K562 (cell line): ENCODE results near the gene UBR4. TPM values are rescaled to one million over a fixed set of nuclear protein-coding genes. Genes with fewer than 3 reads are reported as not detected.

Source experiments
- ATAC-seq: fragments of 200-7000 bp; cut with Tn5 transposase; 3 replicates; pipeline ENCODE4 v1.9.1; 2020; ENCODE audit warnings: moderate library complexity
- BruUV-seq: library from RNA; stranded (reverse); fragments of 400-500 nt; replicated peaks from 2 replicates; lab custom pipeline; 2021; lab: Mats Ljungman, UMichigan
- CTCF ChIA-PET: fragments of 300-600 bp; formaldehyde crosslinking; extraction: SDS; loops from one replicate; lab custom pipeline; 2021; ENCODE audit warnings: low intra/inter-chr PET ratio; lab: Yijun Ruan, JAX
- POLR2A ChIA-PET: fragments of 300-600, 350-650 bp; sonication (Branson Sonifier 250); formaldehyde crosslinking; extraction: SDS; loops from one replicate; lab custom pipeline; 2021; ENCODE audit warnings: antibody characterized with exemption, inconsistent platforms; lab: Yijun Ruan, JAX
- DNase-seq, 4 experiments: peaks; one replicate each; pipeline versions ENCODE4 v3.0.0 to v3.0.0-alpha.2; 2011 to 2018; ENCODE audit warnings: low spot score in 3 of 4, mixed read lengths in 3 of 4; ENCODE audit errors: extremely low read depth in 1 of 4
- FAIRE-seq: peaks from 2 replicates; lab custom pipeline; 2011; peaks lifted over from hg19 to GRCh38; lab: Jason Lieb, UNC
- H2AFZ ChIP-seq: 2 replicates; pipeline ENCODE4 v1.6.0; 2011; ENCODE audit warnings: low read depth, low read length, control low read depth, inconsistent platforms
- H3K27ac ChIP-seq: fragments of 200-600 bp; 3 replicates; pipeline ENCODE4 v1.8.0; 2011; ENCODE audit warnings: low read depth, mild to moderate bottlenecking, control low read depth, inconsistent platforms, low read length, moderate library complexity, mixed read lengths; ENCODE audit errors: extremely low read depth
- H3K27me3 ChIP-seq, 2 experiments: fragments of 300-600 bp in 1 of 2; 2 replicates in 1 of 2; 3 replicates in 1 of 2; pipeline versions ENCODE4 v1.6.0 to v1.8.0; 2011; ENCODE audit warnings: inconsistent platforms in 2 of 2, low read length in 2 of 2, mild to moderate bottlenecking in 1 of 2, mixed read lengths in 1 of 2, moderate library complexity in 1 of 2; ENCODE audit not compliant: control insufficient read depth in 2 of 2, insufficient read depth in 2 of 2
- H3K36me3 ChIP-seq: fragments of 300-600 bp; 3 replicates; pipeline ENCODE4 v1.8.0; 2011; ENCODE audit warnings: mild to moderate bottlenecking, low read length, inconsistent platforms; ENCODE audit not compliant: control insufficient read depth, insufficient read depth
- H3K4me1 ChIP-seq, 2 experiments: fragments of 200-600 bp in 1 of 2; replicated peaks in 1 of 2; 2 replicates in 1 of 2; 3 replicates in 1 of 2; pipeline versions ENCODE4 v1.5.1 to v1.8.0; 2011; ENCODE audit warnings: inconsistent platforms in 2 of 2, low read length in 2 of 2, mild to moderate bottlenecking in 1 of 2, mixed read lengths in 1 of 2, moderate library complexity in 1 of 2; ENCODE audit not compliant: control insufficient read depth in 2 of 2, insufficient read depth in 2 of 2
- H3K4me2 ChIP-seq: 2 replicates; pipeline ENCODE4 v1.6.1; 2011; ENCODE audit warnings: low read length, control low read depth, inconsistent platforms, mixed read lengths; ENCODE audit not compliant: insufficient read depth
- H3K4me3 ChIP-seq: fragments of 200-600 bp; sonication (generic), shearing (Covaris generic); 2 replicates; pipeline ENCODE4 v1.5.1; 2016; ENCODE audit warnings: control low read depth, inconsistent platforms
- H3K79me2 ChIP-seq: fragments of 200-600 bp; 3 replicates; pipeline ENCODE4 v1.8.0; 2011; ENCODE audit warnings: low read length, inconsistent platforms; ENCODE audit not compliant: control insufficient read depth, insufficient read depth
- H3K9ac ChIP-seq, 2 experiments: 2 replicates each; pipeline versions ENCODE4 v1.6.0 to v1.6.1; 2011; ENCODE audit warnings: low read depth in 2 of 2, low read length in 2 of 2, control low read depth in 1 of 2, inconsistent platforms in 1 of 2, mild to moderate bottlenecking in 1 of 2, mixed read lengths in 1 of 2; ENCODE audit not compliant: insufficient read depth in 1 of 2
- H3K9me1 ChIP-seq: one replicate; pipeline ENCODE4 v1.6.0; 2011; ENCODE audit warnings: inconsistent platforms, mild to moderate bottlenecking, low read length, moderate library complexity; ENCODE audit not compliant: control insufficient read depth, insufficient read depth
- H3K9me3 ChIP-seq: replicated peaks from 2 replicates; pipeline ENCODE4 v1.5.1; 2011; ENCODE audit warnings: low read depth, low read length, inconsistent platforms; ENCODE audit not compliant: control insufficient read depth, insufficient read depth
- H4K20me1 ChIP-seq: replicated peaks from 2 replicates; pipeline ENCODE4 v1.6.1; 2011; ENCODE audit warnings: low read length, inconsistent platforms, mixed read lengths; ENCODE audit not compliant: control insufficient read depth, insufficient read depth
- ATF3 ChIP-seq, 2 experiments: fragments of 450-650 bp in 1 of 2; sonication (generic) in 1 of 2; formaldehyde crosslinking in 1 of 2; IDR thresholded peaks in 1 of 2; conservative IDR thresholded peaks in 1 of 2; 2 replicates each; pipeline versions ENCODE4 v1.6.1 to v1.8.1; 2016 to 2023; ENCODE audit warnings: mild to moderate bottlenecking in 2 of 2, moderate library complexity in 2 of 2, inconsistent platforms in 1 of 2, missing genetic modification reagents in 1 of 2
- GTF2F1 ChIP-seq: IDR thresholded peaks from 2 replicates; pipeline ENCODE4 v1.6.1; 2011; ENCODE audit warnings: low read depth, low read length, improper control_type of control experiment
- HDAC6 ChIP-seq: IDR thresholded peaks from 2 replicates; pipeline ENCODE4 v1.6.1; 2012; ENCODE audit warnings: low read depth, mild to moderate bottlenecking, control low read depth, inconsistent platforms, low read length, moderate library complexity
- POLR2G ChIP-seq: fragments of 200-400 bp; formaldehyde crosslinking; IDR thresholded peaks from 2 replicates; pipeline ENCODE4 v1.6.1; 2017; ENCODE audit warnings: low read depth, mild to moderate bottlenecking, antibody characterized with exemption, low read length, moderate library complexity
- RBM22 ChIP-seq: fragments of 200-400 bp; formaldehyde crosslinking; IDR thresholded peaks from 2 replicates; pipeline ENCODE4 v1.6.1; 2018; ENCODE audit warnings: low read length, low read depth; ENCODE audit not compliant: poor library complexity, severe bottlenecking
- SMARCE1 ChIP-seq: fragments of 450-650 bp; IDR thresholded peaks from 2 replicates; pipeline ENCODE4 v1.7.1; 2016; ENCODE audit warnings: mild to moderate bottlenecking
- ZNF696 ChIP-seq: fragments of 250-450 bp; sonication (Bioruptor Pico); conservative IDR thresholded peaks from 2 replicates; pipeline ENCODE4 v1.4.0; 2020; ENCODE audit warnings: mild to moderate bottlenecking, moderate library complexity
- WGBS: fragments of 100-300 bp; shearing (Covaris generic); methylation state at CpG from one replicate; pipeline ENCODE4 v1.1.6; 2016; ENCODE audit warnings: low coverage, mixed read lengths; ENCODE audit not compliant: insufficient coverage; ENCODE audit errors: missing lambda C conversion rate; 5-methylcytosine and 5-hydroxymethylcytosine counted together
- in situ Hi-C: fragments of 300-500 bp; cut with MboI; formaldehyde crosslinking; loops from 4 replicates; pipeline ENCODE4 v1.15.0; 2018; ENCODE audit warnings: inconsistent platforms, mixed read lengths
- intact Hi-C: fragments of 100-400 bp; cut with micrococcal nuclease; formaldehyde crosslinking; loops from 2 replicates; pipeline ENCODE4 v1.14.2; 2022
- polyA plus RNA-seq, 8 experiments: library from polyadenylated mRNA; depleted of rRNA in 4 of 8; stranded (reverse) in 5 of 8; unstranded in 3 of 8; fragments of >200 nt; fragmentation: Nextera tagmentation in 2 of 8; fragmentation: Illumina TruSeq in 1 of 8; extraction: Ambion mirVana in 2 of 8; extraction: Trizol in 1 of 8; gene quantifications; 2 replicates each; pipeline versions ENCODE4 v1.2.1 to v1.2.3, GENCODE V29; 2011 to 2014; ENCODE audit warnings: inconsistent platforms in 1 of 8, missing spikeins in 1 of 8
- total RNA-seq, 7 experiments: library from RNA; depleted of rRNA in 6 of 7; stranded (reverse); fragments of >200 nt in 6 of 7; fragmentation: Illumina TruSeq in 2 of 7; extraction: Trizol in 2 of 7; gene quantifications; 2 replicates each; pipeline versions ENCODE4 v1.2.1 to v1.2.3, GENCODE V29; 2011 to 2021; ENCODE audit warnings: low replicate concordance in 1 of 7

The UBR4 gene
- total and polyA plus RNA-seq, 9 of the 15 experiments (the other 6 are each of a cell fraction or from before 2014, with no cell fraction given) = 55.4 to 277 (median 123) TPM

- peak; percentile 10; the same call in 2 of the 3 replicates for ATAC-seq
- peaks cover 7 to 30% of the 10 kb centered on the region in 2 experiments; a peak in 4 of 5 replicates for H3K27me3 ChIP-seq
- H3K27ac ChIP-seq = no peak overlapping the region
- POLR2A ChIA-PET = interaction anchor here (0.6 to 4.2 kb wide), 9 partner anchors 10 to 284 kb away, joined by 3 to 29 read pairs (median 5); no protein-coding TSS in a partner anchor
- BruUV-seq = no TSS peak
- H2AFZ ChIP-seq = no peak overlapping the region
- TF ChIP-seq ZNF696 (CRISPR knock-in tag) (no peak), SMARCE1 (no peak), HDAC6 (no peak), ATF3 (IDR thresholded peaks at IDR 0.05) (no peak), ATF3 (CRISPR knock-in tag; conservative IDR thresholded peaks at IDR 0.05) (no peak), RBM22 (peak; percentile 70), POLR2G (peak; percentile 70), GTF2F1 (no peak)
- TF ChIP-seq, all 486 proteins: peak for 2
- CTCF ChIA-PET = no interaction called here
- peaks cover 19% of the 10 kb centered on the region; the same call in 1 of the 2 replicates for H4K20me1 ChIP-seq
- DNase-seq (no peak), FAIRE-seq (no peak)
- 66% methylated on average over 12 of the region's 12 CpGs for WGBS
- H3K4me1 ChIP-seq = peaks cover 0 to 16% of the 10 kb centered on the region in 2 experiments; a peak in 3 of 5 replicates
- no peak overlapping the region for H3K9ac ChIP-seq
- intact Hi-C loops (no loop called here), in situ Hi-C loops (no loop called here)
- no peaks in the 10 kb centered on the region for H3K9me1 ChIP-seq
- no peaks in the 10 kb centered on the region for H3K79me2 ChIP-seq
- no peak overlapping the region for H3K4me3 ChIP-seq
- H3K4me2 ChIP-seq = no peak overlapping the region
- no peaks in the 10 kb centered on the region for H3K9me3 ChIP-seq
- H3K36me3 ChIP-seq = peaks cover 50% of the 10 kb centered on the region; the same call in 2 of the 3 replicates
These were observed 137.6 kb downstream of the UBR4 start for GRCh38 chr1:19072285-19072981.
